Activated CD8-positive, alpha-beta T cell treated with anti-CD3 and anti-CD28 coated beads for 36 hours (primary cell): ENCODE measurements around the gene UGT1A1. TPM values are rescaled to one million over a fixed set of nuclear protein-coding genes. Genes with fewer than 3 reads are reported as not detected.

ENCODE experiments used
- ATAC-seq: fragments of 200-7000 bp; cut with Tn5 transposase; one replicate; pipeline ENCODE4 v1.10.0; 2021; ENCODE audit warnings: mild to moderate bottlenecking, moderate library complexity
- CTCF ChIA-PET: fragments of 350-600 bp; sonication (Branson Sonifier 250); formaldehyde crosslinking; loops from one replicate; lab custom pipeline; 2021; ENCODE audit warnings: antibody characterized with exemption; lab: Charles Lee
- POLR2A ChIA-PET: fragments of 350-600 bp; sonication (Branson Sonifier 250); formaldehyde crosslinking; loops from one replicate; lab custom pipeline; 2021; ENCODE audit warnings: antibody characterized with exemption; lab: Charles Lee
- DNase-seq: peaks from one replicate; pipeline ENCODE4 v3.0.0-alpha.2; 2020
- H3K27ac Mint-ChIP-seq: one replicate; pipeline ENCODE4 v1.8.0; 2021; ENCODE audit warnings: mild to moderate bottlenecking, mixed read lengths
- H3K27me3 Mint-ChIP-seq: one replicate; pipeline ENCODE4 v1.8.0; 2021; ENCODE audit warnings: mixed read lengths
- H3K36me3 Mint-ChIP-seq: one replicate; pipeline ENCODE4 v1.8.0; 2021; ENCODE audit warnings: low read depth, mixed read lengths
- H3K4me1 Mint-ChIP-seq: one replicate; pipeline ENCODE4 v1.8.0; 2021; ENCODE audit warnings: low read depth, mixed read lengths
- H3K4me3 Mint-ChIP-seq: one replicate; pipeline ENCODE4 v1.8.0; 2021; ENCODE audit warnings: mild to moderate bottlenecking, moderate library complexity, mixed read lengths
- H3K9me3 Mint-ChIP-seq: one replicate; pipeline ENCODE4 v1.8.0; 2021; ENCODE audit warnings: mixed read lengths
- intact Hi-C: fragments of 100-400 bp; cut with micrococcal nuclease; formaldehyde crosslinking; loops from one replicate; pipeline ENCODE4 v1.10.0; 2022
- total RNA-seq, 2 experiments: library from RNA; stranded (reverse); gene quantifications; one replicate each; pipeline ENCODE4 v1.2.3, GENCODE V29; 2021
- TF ChIP-seq, protein P1 (sequence below): fragments of 200-600 bp; IDR thresholded peaks from one replicate; pipeline ENCODE4 v1.8.0; 2022; ENCODE audit warnings: antibody characterized with exemption, mild to moderate bottlenecking

The UGT1A1 gene
- total RNA-seq, 2 experiments from 2014 or later, result not detected

DNA sequence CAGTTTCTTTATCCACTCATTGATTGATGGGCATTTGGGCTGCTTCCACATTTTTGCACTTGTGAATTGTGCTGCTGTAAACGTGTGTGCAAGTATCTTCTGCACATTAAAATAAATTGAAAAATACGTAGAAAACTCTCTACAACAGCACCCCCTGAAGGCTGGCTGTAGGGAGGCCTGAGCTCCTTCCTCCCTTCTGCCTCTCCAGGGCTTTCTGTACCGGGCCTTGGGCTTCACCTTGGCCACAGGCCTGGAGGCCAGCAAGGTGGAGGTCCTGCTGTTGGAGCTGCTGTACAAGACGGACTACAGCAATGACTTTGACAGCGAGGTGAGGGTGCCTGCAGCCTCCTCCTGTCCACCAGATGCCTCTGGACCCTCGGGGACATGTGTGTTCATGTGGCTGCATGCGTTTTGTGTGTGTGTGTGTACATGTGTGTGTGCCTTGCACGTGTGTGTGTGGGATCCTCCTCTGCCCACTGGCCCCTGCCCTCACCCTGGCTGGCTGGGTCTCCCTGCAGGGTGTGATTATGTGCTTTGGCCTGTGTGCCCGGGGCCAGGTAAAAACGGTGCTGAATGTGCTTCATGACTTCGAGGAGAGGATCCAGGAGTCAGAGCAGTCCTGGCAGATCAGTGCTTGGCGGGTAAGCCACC lies 47.3 kb downstream of the UGT1A1 start:
- intact Hi-C loops, result no loop called here
- DNase-seq (no peak), ATAC-seq (no peak)
- TF ChIP-seq, protein P1, sequence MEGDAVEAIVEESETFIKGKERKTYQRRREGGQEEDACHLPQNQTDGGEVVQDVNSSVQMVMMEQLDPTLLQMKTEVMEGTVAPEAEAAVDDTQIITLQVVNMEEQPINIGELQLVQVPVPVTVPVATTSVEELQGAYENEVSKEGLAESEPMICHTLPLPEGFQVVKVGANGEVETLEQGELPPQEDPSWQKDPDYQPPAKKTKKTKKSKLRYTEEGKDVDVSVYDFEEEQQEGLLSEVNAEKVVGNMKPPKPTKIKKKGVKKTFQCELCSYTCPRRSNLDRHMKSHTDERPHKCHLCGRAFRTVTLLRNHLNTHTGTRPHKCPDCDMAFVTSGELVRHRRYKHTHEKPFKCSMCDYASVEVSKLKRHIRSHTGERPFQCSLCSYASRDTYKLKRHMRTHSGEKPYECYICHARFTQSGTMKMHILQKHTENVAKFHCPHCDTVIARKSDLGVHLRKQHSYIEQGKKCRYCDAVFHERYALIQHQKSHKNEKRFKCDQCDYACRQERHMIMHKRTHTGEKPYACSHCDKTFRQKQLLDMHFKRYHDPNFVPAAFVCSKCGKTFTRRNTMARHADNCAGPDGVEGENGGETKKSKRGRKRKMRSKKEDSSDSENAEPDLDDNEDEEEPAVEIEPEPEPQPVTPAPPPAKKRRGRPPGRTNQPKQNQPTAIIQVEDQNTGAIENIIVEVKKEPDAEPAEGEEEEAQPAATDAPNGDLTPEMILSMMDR, result no peak
- CTCF ChIA-PET, result interaction anchor here (1.3 kb wide), 1 partner anchor 12 kb away, joined by 3 read pairs; no protein-coding TSS in a partner anchor
- Mint-ChIP-seq H3K36me3 (no peaks in the 10 kb centered on the region), H3K4me1 (no peaks in the 10 kb centered on the region), H3K9me3 (no peaks in the 10 kb centered on the region), H3K27me3 (peaks cover 9% of the 10 kb centered on the region), H3K4me3 (no peak overlapping the region), H3K27ac (no peak overlapping the region)
- POLR2A ChIA-PET, result no interaction called here

DNA sequence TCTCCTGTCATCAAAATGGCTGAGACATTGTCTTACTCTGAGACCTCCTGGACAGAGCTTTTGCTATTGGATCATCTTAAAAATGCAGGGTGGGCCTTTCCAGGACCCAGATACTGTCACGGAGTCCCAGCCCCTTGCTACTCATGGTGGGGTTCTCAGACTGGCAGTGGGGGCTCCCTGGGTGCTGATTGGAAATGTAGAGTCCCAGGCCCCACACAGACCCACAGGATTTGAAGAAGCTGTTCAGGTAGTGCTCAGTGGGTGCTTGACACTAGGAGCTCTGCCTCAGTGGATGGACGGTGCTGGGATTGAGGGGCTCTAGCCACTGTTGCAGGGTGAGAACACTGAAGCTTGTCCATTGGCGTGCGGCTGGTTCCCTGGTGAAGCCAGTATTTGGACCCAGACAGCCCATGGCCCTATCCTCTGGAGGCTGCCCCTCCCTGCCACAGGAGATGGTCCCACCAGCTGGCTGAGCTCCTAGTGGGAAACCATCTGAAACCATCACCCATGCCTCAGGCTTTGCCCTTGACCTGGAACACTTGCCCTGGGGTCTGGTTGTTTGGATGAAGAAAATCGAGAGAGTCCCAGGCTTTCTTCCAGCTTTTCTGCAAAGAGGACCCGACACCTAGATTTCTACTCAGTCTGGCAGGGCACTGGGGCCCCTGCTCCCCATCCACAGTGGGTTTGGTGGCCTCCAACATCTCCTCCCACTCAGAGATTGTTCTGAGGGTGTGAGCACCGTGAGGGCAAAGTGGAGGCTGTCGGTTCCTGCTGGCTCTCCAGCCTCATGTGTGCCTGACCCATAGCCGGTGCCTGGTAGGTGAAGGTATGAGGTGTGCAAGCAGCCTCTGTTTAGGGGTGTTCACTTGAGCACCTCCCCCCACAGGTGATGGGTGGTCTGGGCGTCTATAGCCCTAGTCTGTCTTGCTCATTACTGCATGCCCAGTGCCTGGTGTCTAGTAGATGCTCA lies 48.2 kb downstream of the UGT1A1 start:
- peaks cover 6% of the 10 kb centered on the region for H3K27me3 Mint-ChIP-seq
- ATAC-seq (no peak), DNase-seq (no peak)
- intact Hi-C loops, result no loop called here
- no peaks in the 10 kb centered on the region for H3K9me3 Mint-ChIP-seq
- no peak overlapping the region for H3K4me3 Mint-ChIP-seq
- no peaks in the 10 kb centered on the region for H3K36me3 Mint-ChIP-seq
- H3K27ac Mint-ChIP-seq, result no peak overlapping the region
- POLR2A ChIA-PET, result no interaction called here
- CTCF ChIA-PET, result interaction anchor here (1.3 kb wide), 1 partner anchor 11 kb away, joined by 3 read pairs; no protein-coding TSS in a partner anchor
- H3K4me1 Mint-ChIP-seq, result no peaks in the 10 kb centered on the region
- TF ChIP-seq, protein P1, result no peak

DNA sequence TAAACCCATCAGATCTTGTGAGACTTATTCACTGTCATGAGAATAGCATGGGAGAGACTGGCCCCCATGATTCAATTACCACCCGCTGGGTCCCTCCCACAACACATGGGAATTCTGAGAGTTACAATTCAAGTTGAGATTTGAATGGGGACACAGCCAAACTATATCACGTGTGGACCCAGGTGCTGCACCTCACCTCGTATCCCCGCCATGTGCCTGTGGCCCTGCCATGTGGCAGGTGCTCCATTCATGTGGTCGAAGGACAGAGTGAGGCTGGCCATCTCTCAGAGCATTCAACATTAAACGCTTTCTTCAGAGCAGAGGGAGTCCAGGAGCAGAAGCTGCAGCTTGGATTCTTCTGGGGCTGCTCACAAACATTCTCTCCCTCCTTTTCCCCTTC lies 50.3 kb downstream of the UGT1A1 start:
- no peak for DNase-seq
- Mint-ChIP-seq H3K36me3 (no peaks in the 10 kb centered on the region), H3K4me3 (no peak overlapping the region), H3K27ac (no peak overlapping the region), H3K4me1 (no peaks in the 10 kb centered on the region), H3K27me3 (peaks cover 5% of the 10 kb centered on the region), H3K9me3 (no peaks in the 10 kb centered on the region)
- CTCF ChIA-PET, result no interaction called here
- TF ChIP-seq, protein P1, result no peak
- POLR2A ChIA-PET, result no interaction called here
- ATAC-seq, result no peak
- intact Hi-C loops, result no loop called here

DNA sequence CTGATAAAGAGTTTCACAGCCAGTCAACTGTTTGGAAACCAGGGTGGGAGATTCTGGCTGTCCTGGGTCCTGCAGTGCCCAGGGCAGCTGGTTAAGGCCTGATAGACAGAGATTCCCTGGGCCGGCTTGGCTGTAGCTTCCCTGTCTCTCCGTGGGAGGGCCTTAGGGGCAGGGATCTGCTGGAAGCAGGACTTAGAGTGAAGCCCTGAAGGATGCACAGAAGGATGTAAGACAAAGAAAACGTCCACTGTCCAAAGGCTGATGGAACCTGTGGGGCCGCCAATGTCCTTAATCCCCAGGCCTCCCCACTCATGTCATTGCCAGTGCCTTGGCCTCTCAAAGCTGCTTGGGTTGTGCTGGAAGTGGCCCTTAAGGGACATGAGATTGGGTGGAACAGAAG lies 51.0 kb downstream of the UGT1A1 start:
- DNase-seq (no peak), ATAC-seq (no peak)
- POLR2A ChIA-PET, result no interaction called here
- TF ChIP-seq, protein P1, result no peak
- Mint-ChIP-seq H3K36me3 (no peaks in the 10 kb centered on the region), H3K4me3 (no peak overlapping the region), H3K27me3 (peaks cover 5% of the 10 kb centered on the region), H3K4me1 (no peaks in the 10 kb centered on the region), H3K27ac (no peak overlapping the region), H3K9me3 (no peaks in the 10 kb centered on the region)
- intact Hi-C loops, result no loop called here
- CTCF ChIA-PET, result no interaction called here

DNA sequence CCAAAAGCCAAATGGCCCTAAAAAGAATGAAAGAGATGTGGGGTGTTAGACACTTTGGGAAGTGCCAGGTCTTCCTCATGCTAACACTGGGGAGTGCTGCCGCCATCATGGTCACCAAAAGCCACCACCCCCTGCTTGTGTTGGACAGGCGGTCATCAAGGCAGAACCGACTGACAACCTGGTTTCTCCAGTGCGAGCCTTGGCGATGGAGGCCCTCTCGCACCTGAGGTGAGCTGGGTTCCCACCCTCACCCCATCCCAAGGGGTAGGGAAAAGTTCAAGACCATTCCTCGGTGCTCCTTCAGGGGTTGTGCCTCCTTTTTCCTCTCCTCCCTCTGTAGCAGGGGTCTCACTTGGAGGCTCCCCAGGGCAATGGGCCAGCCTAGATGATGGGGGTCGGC lies 51.7 kb downstream of the UGT1A1 start:
- H3K36me3 Mint-ChIP-seq, result no peaks in the 10 kb centered on the region
- POLR2A ChIA-PET, result interaction anchor here (0.6 kb wide), 1 partner anchor 202 kb away, joined by 3 read pairs; no protein-coding TSS in a partner anchor
- TF ChIP-seq, protein P1, result no peak
- H3K27me3 Mint-ChIP-seq, result peaks cover 5% of the 10 kb centered on the region
- ATAC-seq (no peak), DNase-seq (no peak)
- intact Hi-C loops, result no loop called here
- no peaks in the 10 kb centered on the region for H3K4me1 Mint-ChIP-seq
- no peak overlapping the region for H3K27ac Mint-ChIP-seq
- CTCF ChIA-PET, result no interaction called here
- no peaks in the 10 kb centered on the region for H3K9me3 Mint-ChIP-seq
- H3K4me3 Mint-ChIP-seq, result no peak overlapping the region
